Measurements from ENCODE around the gene GUCA1A. TPM values are rescaled to one million over a fixed set of nuclear protein-coding genes. Genes with fewer than 3 reads are reported as not detected.

Gene GUCA1A
- total RNA-seq, 4 donors from 2014 or later, result not detected

- in situ Hi-C loops (cut with MboI; ENCODE audit: low pct_ligation_motif_present in 1 of 4, low pct_unique_long_range_greater_than_20kb in 1 of 4, low sequenced_read_pairs in 3 of 4) (no loop called here), intact Hi-C loops (cut with DNase I; ENCODE audit: low total_unique reads) (no loop called here)
- no peaks in the 10 kb centered on the region for H3K4me1 ChIP-seq
- H3K36me3 ChIP-seq, result no peaks in the 10 kb centered on the region
- no peak overlapping the region for H3K4me3 ChIP-seq
- no peaks in the 10 kb centered on the region for H3K9me3 ChIP-seq
- TF ChIP-seq POLR2AphosphoS5 (IDR thresholded peaks at IDR 0.05) (no peak), CTCF (IDR thresholded peaks at IDR 0.05) (no peak), POLR2A (IDR thresholded peaks at IDR 0.05) (no peak), EP300 (IDR thresholded peaks at IDR 0.05; ENCODE audit: low read depth) (no peak)
- no peaks in the 10 kb centered on the region for H3K27me3 ChIP-seq
- no peak overlapping the region for H3K27ac ChIP-seq
- DNase-seq, result no peak
- 75% methylated on average over 2 of the region's 2 CpGs; no CpG with 5 or more reads in 1 of the 2 donors for WGBS, 2 donors (ENCODE audit: low coverage in 1 of 2)
Measured at GRCh38 chr6:42158631-42159030, 14.5 kb upstream of the GUCA1A start.

- H3K9me3 ChIP-seq, result no peaks in the 10 kb centered on the region
- H3K36me3 ChIP-seq, result no peaks in the 10 kb centered on the region
- DNase-seq, result no peak
- no peak overlapping the region for H3K4me3 ChIP-seq
- H3K27me3 ChIP-seq, result no peaks in the 10 kb centered on the region
- no peaks in the 10 kb centered on the region for H3K4me1 ChIP-seq
- TF ChIP-seq EP300 (IDR thresholded peaks at IDR 0.05; ENCODE audit: low read depth) (no peak), CTCF (IDR thresholded peaks at IDR 0.05) (no peak), POLR2AphosphoS5 (IDR thresholded peaks at IDR 0.05) (no peak), POLR2A (IDR thresholded peaks at IDR 0.05) (no peak)
- intact Hi-C loops (cut with DNase I; ENCODE audit: low total_unique reads) (no loop called here), in situ Hi-C loops (cut with MboI; ENCODE audit: low pct_ligation_motif_present in 1 of 4, low pct_unique_long_range_greater_than_20kb in 1 of 4, low sequenced_read_pairs in 3 of 4) (loop anchor here in 2 of 4 donors (10.0 kb wide), 1 partner anchor 85 kb away; no protein-coding TSS in a partner anchor)
- no peak overlapping the region for H3K27ac ChIP-seq
- 38% methylated on average over 4 of the region's 4 CpGs; no CpG with 5 or more reads in 1 of the 2 donors for WGBS, 2 donors (ENCODE audit: low coverage in 1 of 2)
Measured at GRCh38 chr6:42159431-42160024, 13.6 kb upstream of the GUCA1A start.

- H3K27me3 ChIP-seq, result no peaks in the 10 kb centered on the region
- intact Hi-C loops (cut with DNase I; ENCODE audit: low total_unique reads), result no loop called here
- no peaks in the 10 kb centered on the region for H3K9me3 ChIP-seq
- TF ChIP-seq EP300 (IDR thresholded peaks at IDR 0.05; ENCODE audit: low read depth), result no peak
- in situ Hi-C loops (cut with MboI; ENCODE audit: low pct_ligation_motif_present in 1 of 4, low pct_unique_long_range_greater_than_20kb in 1 of 4, low sequenced_read_pairs in 3 of 4), result loop anchor here in 2 of 4 donors (10.0 kb wide), 1 partner anchor 88 kb away; no protein-coding TSS in a partner anchor
- no peak overlapping the region for H3K27ac ChIP-seq
- 71% methylated on average over 7 of the region's 7 CpGs; no CpG with 5 or more reads in 1 of the 2 donors for WGBS, 2 donors (ENCODE audit: low coverage in 1 of 2)
- H3K36me3 ChIP-seq, result no peaks in the 10 kb centered on the region
- peaks cover 0 to 4% (median 1%) of the 10 kb centered on the region in 4 donors for H3K4me1 ChIP-seq
- DNase-seq, result no peak
- H3K4me3 ChIP-seq, result no peak overlapping the region
Measured at GRCh38 chr6:42162384-42162783, 10.8 kb upstream of the GUCA1A start.

GRCh38 chr6:42162812-42163211, 10.4 kb upstream of the GUCA1A start:
- in situ Hi-C loops (cut with MboI; ENCODE audit: low pct_ligation_motif_present in 1 of 4, low pct_unique_long_range_greater_than_20kb in 1 of 4, low sequenced_read_pairs in 3 of 4) (loop anchor here in 2 of 4 donors (10.0 kb wide), 1 partner anchor 88 kb away; no protein-coding TSS in a partner anchor), intact Hi-C loops (cut with DNase I; ENCODE audit: low total_unique reads) (no loop called here)
- Histone ChIP-seq H3K9me3 (no peaks in the 10 kb centered on the region), H3K4me3 (no peak overlapping the region), H3K27me3 (no peaks in the 10 kb centered on the region), H3K36me3 (no peaks in the 10 kb centered on the region), H3K27ac (no peak overlapping the region), H3K4me1 (peaks cover 0 to 4% (median 1%) of the 10 kb centered on the region in 4 donors)
- WGBS, 2 donors (ENCODE audit: low coverage in 1 of 2), result 81% methylated on average over 13 of the region's 13 CpGs; no CpG with 5 or more reads in 1 of the 2 donors
- no peak for DNase-seq
- TF ChIP-seq CTCF (IDR thresholded peaks at IDR 0.05) (no peak), POLR2A (IDR thresholded peaks at IDR 0.05) (no peak), POLR2AphosphoS5 (IDR thresholded peaks at IDR 0.05) (no peak), EP300 (IDR thresholded peaks at IDR 0.05; ENCODE audit: low read depth) (no peak)

Data from transverse colon (tissue), 4 donors.